AG08396 (cell line): ENCODE measurements around the gene MAD1L1.
A peak's percentile ranks its signal among the peaks of the same experiment; 100 is the strongest.

Source experiments
- DNase-seq: peaks from one replicate; pipeline ENCODE4 v3.0.0; 2012; ENCODE audit warnings: low spot score, mixed read lengths

Gene MAD1L1

DNA sequence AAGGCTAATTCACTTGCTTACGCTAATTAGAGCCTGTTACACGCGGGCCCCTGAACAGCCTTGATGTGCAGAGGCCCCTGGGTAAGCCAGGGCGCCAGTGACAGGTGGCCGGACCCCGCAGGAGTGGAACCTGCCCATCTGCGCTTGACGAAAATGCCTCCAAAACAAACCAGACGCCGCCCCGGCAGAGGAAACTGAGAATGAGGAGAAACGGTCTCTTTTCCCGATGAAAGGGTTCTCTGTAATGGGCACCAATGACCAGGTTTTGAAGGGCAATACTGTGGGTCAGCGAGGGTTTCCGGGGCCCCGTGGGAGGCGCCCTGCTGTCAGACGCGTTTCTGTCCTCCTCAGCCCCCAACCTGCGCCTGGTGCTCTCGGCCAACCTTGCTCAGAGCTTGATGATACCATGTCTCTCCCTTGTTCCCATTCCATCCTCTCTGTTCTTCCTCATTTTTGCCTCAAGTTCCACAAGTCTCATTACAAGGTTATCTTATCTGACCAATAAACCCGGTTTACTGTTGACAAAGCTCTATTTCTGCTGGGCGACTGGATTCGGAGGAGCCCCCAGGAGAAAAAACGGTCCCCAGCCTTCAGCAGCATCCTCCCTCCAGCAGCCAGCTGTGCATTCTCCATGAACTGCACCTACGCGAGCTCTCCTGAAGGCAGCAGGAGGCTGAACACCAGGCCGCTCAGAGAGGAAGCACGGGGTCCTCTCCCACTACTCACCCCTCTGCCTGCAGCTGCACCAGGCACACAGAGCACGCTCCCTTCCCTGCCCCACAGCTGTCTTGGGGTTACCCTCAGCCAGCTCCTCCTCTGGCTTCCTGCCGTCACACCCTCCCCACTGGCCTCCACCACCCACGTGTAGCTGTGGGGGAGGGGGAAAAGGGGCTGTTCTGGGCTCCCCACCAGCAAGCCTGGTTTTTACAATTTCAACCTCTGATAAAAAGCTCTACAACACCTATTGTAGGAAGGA lies 202.0 kb downstream of the MAD1L1 start:
- DNase-seq = no peak

DNA sequence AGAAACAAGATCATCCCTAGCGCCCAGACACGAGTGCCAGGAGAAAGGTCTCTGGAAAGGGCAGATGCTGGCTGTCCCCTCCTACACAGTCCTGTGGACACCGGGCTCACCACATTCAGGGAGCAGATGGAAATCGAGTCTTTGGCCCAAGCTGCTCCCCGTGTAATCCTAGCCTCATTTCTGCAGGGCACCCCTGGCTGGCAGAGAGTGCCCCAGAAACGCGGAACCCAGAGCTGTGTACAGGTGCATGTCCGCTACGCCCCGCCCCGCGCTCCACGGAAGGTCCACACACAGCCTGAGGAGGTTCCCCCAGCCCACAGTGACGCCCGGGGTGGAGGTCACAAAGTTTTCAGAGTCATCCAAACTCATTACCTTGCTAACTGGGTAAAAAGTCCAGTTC lies 202.8 kb downstream of the MAD1L1 start:
- DNase-seq = no peak

DNA sequence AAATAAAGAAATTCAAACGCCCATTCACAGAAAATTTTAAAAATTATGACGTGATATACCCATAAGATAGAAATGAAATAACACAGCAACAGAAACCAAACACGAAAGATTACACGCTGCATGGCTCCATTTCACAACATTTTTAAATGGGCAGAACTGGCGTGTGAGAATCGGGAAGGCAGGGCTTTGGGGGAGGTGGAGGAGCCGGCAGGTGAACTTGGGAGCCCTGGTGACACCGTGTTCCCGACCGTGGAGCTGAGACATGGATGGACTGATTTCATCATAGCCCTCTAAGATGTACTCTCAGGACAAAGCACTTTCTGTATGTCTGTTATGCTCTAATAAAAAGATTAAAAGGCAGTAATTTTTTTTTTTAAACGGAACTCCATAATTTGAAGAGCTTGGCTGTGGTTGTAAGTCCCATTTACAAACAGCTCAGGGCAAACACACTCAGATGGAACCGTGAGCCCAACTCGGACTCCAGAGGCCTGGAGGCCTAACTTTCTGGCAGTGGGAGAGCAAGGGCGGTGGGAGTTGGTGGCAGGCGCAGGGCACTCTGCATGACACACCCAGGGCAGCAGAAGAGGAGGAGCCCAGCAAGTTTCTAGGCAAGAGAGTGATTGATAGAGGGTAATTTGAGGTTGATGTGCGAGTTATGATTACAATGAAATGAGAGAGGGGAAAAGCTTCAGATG lies 203.4 kb downstream of the MAD1L1 start:
- no peak for DNase-seq

GRCh38 chr7:2028733-2029132 lies 204.0 kb downstream of the MAD1L1 start:
- DNase-seq = no peak

DNA sequence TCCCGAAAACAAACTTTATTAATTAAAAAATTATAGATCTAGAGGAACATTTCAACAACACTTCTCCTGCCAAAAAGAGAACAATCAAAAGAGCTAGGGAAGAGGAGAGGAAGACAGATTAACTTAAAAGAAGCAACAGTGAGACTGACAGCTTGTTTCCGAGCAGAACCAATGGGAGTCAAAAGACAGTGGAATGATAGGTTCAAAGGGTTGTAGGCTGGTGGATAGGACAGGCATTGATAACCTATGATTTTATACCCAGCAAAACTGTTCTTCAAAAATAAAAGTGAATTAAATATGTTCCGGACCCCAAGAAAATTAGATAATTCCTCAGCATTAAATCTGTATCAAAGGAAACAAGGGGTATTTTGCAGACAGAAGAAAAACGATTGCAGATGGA lies 207.6 kb downstream of the MAD1L1 start:
- DNase-seq = no peak

DNA sequence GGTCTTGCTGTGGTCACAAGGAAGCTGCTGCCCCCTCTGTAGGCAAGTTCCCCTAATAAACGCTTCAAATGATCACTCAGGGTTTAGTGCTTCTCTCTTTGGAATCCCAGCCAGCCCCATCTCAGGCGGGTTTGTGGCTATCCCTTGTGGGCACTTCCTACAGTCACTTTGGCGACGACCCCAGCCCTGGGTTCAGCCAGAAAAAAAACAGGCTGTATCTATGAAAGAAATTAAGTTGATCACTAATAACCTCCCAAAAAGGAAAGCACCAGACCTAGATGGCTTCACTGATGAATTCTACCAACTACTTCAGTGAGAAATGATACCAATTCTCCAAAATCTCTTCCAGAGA lies 208.2 kb downstream of the MAD1L1 start:
- no peak for DNase-seq

- no peak for DNase-seq
These were observed 208.7 kb downstream of the MAD1L1 start for GRCh38 chr7:2023877-2024566.

DNA sequence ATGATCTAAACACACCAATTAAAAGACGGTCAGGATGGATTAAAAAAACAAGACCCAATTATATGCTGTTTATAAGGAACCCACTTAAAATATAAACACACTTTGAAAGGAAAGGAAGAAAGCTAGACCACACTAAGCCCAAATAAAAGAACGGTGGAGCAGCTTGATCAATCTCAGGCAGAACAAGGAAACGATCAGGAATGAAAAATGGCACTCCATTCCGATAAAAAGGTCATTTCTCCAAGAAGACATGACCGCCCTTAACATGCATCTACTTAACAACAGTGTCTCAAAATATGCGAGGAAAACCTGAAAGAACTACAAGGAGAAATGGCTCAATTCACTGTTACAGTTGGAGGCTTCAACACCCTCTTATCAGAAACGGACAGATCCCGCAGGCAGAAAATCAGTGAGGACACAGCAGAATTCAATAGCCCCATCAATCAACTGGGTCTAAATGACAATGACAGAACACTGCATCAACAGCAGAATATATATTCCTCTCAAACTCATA lies 210.0 kb downstream of the MAD1L1 start:
- DNase-seq = no peak

DNA sequence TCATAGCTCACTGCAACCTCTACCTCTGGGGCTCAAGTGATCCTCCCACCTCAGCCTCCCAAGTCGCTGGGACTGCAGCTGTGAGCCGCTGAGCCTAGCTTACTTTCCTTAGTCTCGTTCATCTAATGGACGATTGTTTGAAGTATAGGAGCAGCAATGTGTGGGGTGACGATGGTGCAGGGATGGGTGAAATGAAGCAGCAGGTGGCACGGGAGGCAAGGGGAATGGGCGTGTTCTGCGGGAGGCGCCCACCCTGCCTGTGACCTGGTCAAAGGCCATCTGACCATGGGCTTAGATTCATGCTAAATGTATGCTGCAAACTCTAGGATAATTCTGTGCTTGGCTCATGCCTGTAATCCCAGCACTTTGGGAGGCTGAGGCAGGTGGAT lies 210.7 kb downstream of the MAD1L1 start:
- DNase-seq = no peak

GRCh38 chr7:2019711-2020511 lies 212.8 kb downstream of the MAD1L1 start:
- peak; percentile 84 for DNase-seq

GRCh38 chr7:2019461-2019710 lies 213.4 kb downstream of the MAD1L1 start:
- DNase-seq = no peak

DNA sequence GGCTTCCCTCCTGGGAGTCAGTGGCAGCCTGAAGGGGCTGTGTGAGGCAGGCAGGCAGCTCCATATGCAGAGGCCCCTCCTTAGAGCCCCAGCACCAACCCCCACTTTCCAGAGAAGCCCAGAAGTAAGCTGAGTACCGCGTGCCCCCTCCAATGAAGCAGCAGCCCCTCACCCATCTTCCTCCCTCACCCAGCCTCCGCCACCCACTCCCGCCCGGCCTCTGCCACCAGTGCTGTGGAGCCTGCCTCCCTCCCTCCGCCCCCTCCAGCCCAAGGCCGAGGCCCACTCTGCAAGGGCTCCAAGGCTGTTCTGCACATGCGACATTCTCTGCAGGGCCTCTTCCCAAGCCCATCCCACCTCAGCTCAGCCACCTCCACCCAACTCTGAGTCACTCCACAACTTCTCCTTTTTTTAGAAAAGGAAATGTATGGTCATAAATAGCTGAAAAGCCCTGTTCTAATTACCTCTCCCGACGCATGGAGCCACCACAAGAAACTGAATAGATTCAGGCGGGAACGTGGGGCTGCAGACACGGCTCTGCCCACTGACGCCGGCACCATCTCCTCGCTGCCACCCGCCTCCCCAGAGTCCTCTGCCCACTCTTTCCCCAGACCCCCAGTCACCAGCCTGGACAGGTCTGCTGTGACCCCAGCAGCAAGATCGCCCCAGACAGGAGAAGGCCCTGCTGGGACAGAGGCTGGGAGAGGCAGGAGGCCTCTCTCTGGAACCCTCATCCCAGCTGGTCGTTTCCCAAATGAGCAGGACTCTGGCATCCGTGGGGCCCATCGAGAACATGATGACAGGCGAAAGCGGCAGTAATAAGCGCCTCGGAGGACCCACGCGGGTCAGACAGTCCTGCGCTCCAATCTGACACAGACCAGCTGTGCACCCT lies 213.9 kb downstream of the MAD1L1 start:
- peak; percentile 93 for DNase-seq

GRCh38 chr7:2017914-2018568 lies 214.7 kb downstream of the MAD1L1 start:
- no peak for DNase-seq

DNA sequence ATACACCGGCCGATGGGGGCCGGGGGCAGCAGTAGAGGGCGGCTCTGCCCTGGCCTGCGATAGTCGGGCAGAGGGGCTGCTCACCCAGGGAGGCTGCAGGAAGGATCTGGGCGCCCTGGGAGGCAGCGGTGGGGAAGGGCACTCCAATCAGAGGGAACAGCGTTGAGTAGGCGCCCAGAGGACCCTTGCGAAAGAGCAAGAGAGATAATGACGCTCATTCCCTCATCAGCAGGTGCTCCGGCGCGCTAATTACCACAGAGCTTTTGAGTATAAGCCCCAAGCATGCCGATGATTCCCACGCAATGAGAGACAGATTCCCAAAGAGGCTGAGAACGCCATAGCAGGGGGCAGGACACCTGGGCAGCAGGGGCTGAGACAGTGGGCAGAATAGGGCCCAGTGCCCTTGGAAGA lies 215.3 kb downstream of the MAD1L1 start:
- DNase-seq = no peak

- DNase-seq = no peak
These were observed 215.8 kb downstream of the MAD1L1 start for GRCh38 chr7:2016761-2017480.

GRCh38 chr7:2016021-2016631 lies 216.6 kb downstream of the MAD1L1 start:
- DNase-seq = no peak

DNA sequence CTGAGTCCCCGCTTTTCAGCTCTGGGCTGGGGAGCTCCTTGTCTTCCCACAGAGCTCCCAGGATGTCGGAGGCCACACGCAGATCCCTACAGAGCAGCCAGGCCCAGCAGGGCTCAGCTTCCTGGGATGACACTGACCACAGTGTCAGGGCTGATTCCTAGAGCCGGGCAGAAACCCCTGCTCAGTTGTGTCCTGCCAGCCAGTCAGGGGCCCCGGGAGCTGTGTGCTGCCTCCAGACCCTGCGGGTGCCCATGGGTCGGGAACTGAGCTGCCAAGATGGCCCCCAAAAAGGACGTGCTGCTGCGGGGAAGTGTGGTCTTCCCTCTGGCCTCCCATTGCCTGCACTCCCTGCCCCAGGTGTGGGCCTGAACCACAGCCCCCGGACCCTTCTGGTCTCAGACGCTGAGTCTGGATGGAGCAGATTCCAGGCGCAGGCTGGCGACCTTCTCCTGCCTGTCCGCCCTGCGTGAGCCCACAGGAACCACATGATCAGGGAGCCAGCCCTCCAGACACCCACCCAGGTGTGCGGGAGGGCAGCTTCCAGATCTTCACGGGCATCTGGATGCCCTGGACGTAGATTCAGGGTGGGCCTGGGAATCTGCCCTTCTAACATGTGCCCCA lies 217.4 kb downstream of the MAD1L1 start:
- no peak for DNase-seq

DNA sequence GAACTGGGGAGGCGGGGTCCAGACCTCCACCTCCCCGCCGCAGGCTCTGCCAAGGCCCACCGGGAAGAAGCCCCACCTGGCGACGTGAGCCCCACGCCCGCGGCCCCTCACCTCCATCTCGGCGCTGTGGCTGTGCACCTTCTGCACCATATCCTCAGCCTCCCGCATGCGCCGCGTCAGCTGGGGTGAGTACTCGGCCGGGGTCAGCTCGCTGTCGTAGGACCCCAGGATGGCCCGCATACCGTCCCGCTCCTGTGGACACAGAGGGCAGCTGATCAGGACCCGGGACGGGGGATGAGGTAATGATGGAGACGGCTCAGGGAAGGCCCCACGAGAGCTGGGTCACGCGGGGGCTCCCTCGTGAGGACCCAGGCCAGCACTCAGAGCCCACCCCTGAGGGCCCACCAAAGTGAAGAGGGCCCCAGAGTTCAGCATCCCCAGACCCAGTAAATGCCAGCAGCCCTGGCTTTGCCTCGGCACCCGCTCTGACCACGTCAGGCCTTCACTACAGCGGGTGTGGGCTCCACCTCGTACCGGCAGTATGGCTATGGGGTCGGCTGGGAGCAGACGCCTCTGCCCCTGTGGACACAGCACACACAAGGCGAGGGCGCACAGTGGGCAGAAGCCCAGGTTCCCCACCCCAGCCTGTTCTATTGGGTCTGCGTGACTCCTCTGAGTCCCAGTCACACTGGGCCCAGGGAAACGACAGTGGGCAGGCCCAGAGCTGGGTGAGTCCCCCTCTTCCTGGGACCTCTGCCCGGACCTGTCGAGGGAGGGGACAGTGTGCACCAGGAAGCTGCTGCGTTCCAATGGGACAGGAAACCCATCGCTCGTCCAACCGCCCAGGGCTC lies 218.1 kb downstream of the MAD1L1 start:
- no peak for DNase-seq
